GM11168 (cell line): ENCODE results near the gene FBXW12.
"Not testable (repeated sequence)": the region's sequence is repeated elsewhere in the genome, so short reads cannot be mapped to it uniquely, and the experiment has no call there.

Experiments
- in situ Hi-C: fragments of 300-500 bp; cut with MboI; formaldehyde crosslinking; loops from one replicate; pipeline ENCODE4 v1.12.0; 2022; ENCODE audit warnings: low sequenced_read_pairs; ENCODE audit not compliant: unreplicated experiment

FBXW12 gene

GRCh38 chr3:48372377-48372770 is 355 bp downstream of the FBXW12 start:
- in situ Hi-C loops: no loop called here

GRCh38 chr3:48372862-48373435 is 930 bp downstream of the FBXW12 start:
- in situ Hi-C loops: no loop called here

- in situ Hi-C loops: no loop called here
These were observed 15.6 kb downstream of the FBXW12 start for GRCh38 chr3:48387634-48388033.

GRCh38 chr3:48388966-48389365 is 16.9 kb downstream of the FBXW12 start:
- in situ Hi-C loops: no loop called here

GRCh38 chr3:48394391-48394790 is 22.4 kb downstream of the FBXW12 start:
- in situ Hi-C loops: no loop called here

GRCh38 chr3:48395714-48396113 is 23.7 kb downstream of the FBXW12 start:
- in situ Hi-C loops: no loop called here

GRCh38 chr3:48397767-48398681 is 26.0 kb downstream of the FBXW12 start:
- in situ Hi-C loops: no loop called here

- in situ Hi-C loops: no loop called here
These were observed 26.8 kb downstream of the FBXW12 start for GRCh38 chr3:48398701-48399386.

- in situ Hi-C loops: no loop called here
These were observed 27.6 kb downstream of the FBXW12 start for GRCh38 chr3:48399387-48400172.

- in situ Hi-C loops: no loop called here
These were observed 28.9 kb downstream of the FBXW12 start for GRCh38 chr3:48400824-48401433.

- in situ Hi-C loops: not testable (repeated sequence)
These were observed 29.4 kb downstream of the FBXW12 start for GRCh38 chr3:48401434-48401901.

- in situ Hi-C loops: no loop called here
These were observed 30.3 kb downstream of the FBXW12 start for GRCh38 chr3:48402281-48402732.

GRCh38 chr3:48402907-48403306 is 30.9 kb downstream of the FBXW12 start:
- in situ Hi-C loops: no loop called here

- in situ Hi-C loops: no loop called here
These were observed 31.8 kb downstream of the FBXW12 start for GRCh38 chr3:48403533-48404439.

GRCh38 chr3:48404440-48405342 is 32.7 kb downstream of the FBXW12 start:
- in situ Hi-C loops: no loop called here

- in situ Hi-C loops: no loop called here
These were observed 33.4 kb downstream of the FBXW12 start for GRCh38 chr3:48405343-48405881.

- in situ Hi-C loops: no loop called here
These were observed 34.0 kb downstream of the FBXW12 start for GRCh38 chr3:48405971-48406370.
